ENCODE data around the gene FOXL2NB. TPM values are rescaled to one million over a fixed set of nuclear protein-coding genes. Genes with fewer than 3 reads are reported as not detected.

FOXL2NB gene
- total RNA-seq, 1 donor from 2014 or later = not detected

DNA sequence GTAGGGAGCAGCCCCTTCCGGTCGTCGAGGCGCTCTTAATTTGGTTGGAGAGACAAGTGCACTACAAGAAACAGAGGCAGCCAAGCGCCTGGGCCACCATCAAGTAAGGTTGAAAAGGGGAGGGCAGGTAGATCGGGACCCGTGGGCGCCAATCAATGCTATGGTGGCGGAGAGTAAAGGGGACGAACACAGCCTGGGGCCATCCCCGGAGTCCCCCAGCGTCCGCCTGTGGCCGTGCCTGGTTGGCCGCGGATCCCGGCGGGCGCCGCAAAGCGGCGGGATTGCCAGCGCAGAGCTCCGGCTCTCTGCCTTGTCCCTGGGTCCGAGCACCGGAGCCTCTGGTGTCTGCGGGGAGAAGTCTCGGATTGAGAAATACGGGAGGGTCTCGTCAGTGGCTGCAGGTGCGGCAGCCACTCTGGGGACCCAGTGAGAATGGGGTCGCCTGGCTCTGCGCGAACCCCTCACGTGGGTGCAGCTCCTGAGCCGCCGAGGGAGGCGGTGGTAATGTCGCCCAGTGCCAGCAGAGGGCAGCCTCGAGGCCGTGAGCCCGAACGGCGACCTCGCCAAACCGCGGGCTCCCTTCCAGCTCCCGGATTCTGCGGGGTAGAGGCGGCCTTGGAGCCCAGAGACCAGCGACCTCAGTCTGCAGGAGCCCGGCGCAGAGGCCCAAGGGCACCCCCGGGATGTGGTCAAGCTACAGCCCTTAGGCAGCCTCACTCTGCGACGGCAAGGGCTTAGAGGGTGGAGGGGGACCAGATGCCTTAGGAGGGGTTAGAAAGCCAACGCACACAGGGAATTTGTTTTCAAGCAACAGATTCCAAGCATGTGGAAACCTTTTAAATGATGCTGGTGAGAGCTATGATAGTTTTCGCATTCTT, 10.9 kb upstream of the FOXL2NB start:
- Mint-ChIP-seq H3K4me1 (ENCODE audit: low read depth) (peaks cover 12% of the 10 kb centered on the region), H3K27me3 (ENCODE audit: low read depth) (peaks cover 75% of the 10 kb centered on the region), H3K36me3 (ENCODE audit: low read depth) (no peaks in the 10 kb centered on the region), H3K9me3 (no peaks in the 10 kb centered on the region), H3K4me3 (ENCODE audit: low read depth) (peak overlapping the region; percentile 47), H3K27ac (no peak overlapping the region)
- peak; percentile 60 for DNase-seq (ENCODE audit: low spot score)
- intact Hi-C loops (cut with micrococcal nuclease) = loop anchor here (1.0 to 2.0 kb wide), 3 partner anchors 15 to 1165 kb away; no protein-coding TSS in a partner anchor

GRCh38 chr3:138936741-138937689, 10.0 kb upstream of the FOXL2NB start:
- no peak for DNase-seq (ENCODE audit: low spot score)
- H3K36me3 Mint-ChIP-seq (ENCODE audit: low read depth) = no peaks in the 10 kb centered on the region
- no peak overlapping the region for H3K4me3 Mint-ChIP-seq (ENCODE audit: low read depth)
- H3K27me3 Mint-ChIP-seq (ENCODE audit: low read depth) = peaks cover 81% of the 10 kb centered on the region
- H3K9me3 Mint-ChIP-seq = no peaks in the 10 kb centered on the region
- intact Hi-C loops (cut with micrococcal nuclease) = loop anchor here (1.0 to 2.0 kb wide), 4 partner anchors 9 to 1166 kb away; no protein-coding TSS in a partner anchor
- H3K27ac Mint-ChIP-seq = no peak overlapping the region
- H3K4me1 Mint-ChIP-seq (ENCODE audit: low read depth) = peaks cover 12% of the 10 kb centered on the region

DNA sequence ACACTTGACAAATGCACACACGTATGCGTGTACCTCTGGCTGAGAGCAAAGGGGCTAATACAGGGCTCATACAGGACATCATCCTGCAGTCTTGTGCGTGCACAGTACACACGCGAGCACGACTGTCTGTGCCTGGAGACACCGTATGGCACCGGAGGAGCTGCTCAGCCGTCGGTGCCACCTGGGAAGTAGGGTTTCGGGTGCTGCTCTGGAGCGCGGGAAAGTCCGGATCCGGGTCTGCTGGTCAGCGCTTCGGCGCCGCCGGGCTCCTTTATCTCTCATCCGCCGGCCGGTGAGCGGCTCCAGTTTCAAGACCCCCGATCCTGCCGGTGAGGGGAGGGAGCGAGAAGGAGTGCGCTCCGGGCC, 9.3 kb upstream of the FOXL2NB start:
- no peak overlapping the region for H3K27ac Mint-ChIP-seq
- H3K27me3 Mint-ChIP-seq (ENCODE audit: low read depth) = peaks cover 86% of the 10 kb centered on the region
- intact Hi-C loops (cut with micrococcal nuclease) = loop anchor here (1.0 to 2.0 kb wide), 3 partner anchors 9 to 1167 kb away; no protein-coding TSS in a partner anchor
- H3K9me3 Mint-ChIP-seq = no peaks in the 10 kb centered on the region
- H3K4me1 Mint-ChIP-seq (ENCODE audit: low read depth) = peaks cover 12% of the 10 kb centered on the region
- H3K36me3 Mint-ChIP-seq (ENCODE audit: low read depth) = no peaks in the 10 kb centered on the region
- DNase-seq (ENCODE audit: low spot score) = no peak
- H3K4me3 Mint-ChIP-seq (ENCODE audit: low read depth) = no peak overlapping the region

DNA sequence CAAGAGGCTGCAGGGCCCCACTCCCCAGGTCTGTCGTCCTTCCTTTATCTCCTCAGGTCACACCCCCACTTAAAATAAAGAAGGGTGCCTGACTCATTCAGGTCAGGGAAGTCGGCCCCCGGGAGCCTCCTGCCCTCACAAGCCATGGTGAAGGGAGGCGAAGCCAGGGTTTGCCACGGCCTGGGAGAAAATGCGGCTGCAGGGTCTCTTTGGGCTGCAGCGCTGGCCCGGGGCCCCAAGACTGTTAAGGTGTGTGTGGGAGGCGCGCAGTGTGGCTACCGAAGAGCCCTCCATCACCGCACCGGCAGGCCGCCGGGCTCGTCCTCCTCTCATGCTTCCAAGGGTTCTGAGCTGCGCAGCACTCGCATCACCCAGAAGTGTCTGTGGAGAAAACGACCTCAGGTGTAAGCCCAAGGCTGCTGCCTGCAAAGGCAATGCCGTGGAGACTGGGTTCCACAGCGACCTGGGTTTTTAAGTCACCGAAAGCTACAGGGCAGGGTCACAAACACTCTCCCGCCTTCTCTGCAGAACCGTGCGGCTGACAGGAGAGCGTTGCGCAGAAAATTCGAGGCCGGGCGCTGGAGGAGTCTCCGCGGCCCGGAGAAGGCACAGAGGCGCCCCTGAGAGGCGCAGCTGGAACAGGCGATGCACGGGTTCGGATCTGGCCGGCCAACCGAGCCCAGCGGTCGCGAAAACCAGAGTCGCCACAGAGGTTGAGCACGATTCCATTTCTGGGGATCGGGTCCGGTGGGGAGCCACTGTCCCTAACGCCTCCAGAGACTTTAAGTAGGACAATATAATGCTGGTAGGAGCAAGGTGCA, 8.8 kb upstream of the FOXL2NB start:
- Mint-ChIP-seq H3K9me3 (no peaks in the 10 kb centered on the region), H3K27me3 (ENCODE audit: low read depth) (peaks cover 87% of the 10 kb centered on the region), H3K4me3 (ENCODE audit: low read depth) (no peak overlapping the region), H3K4me1 (ENCODE audit: low read depth) (peaks cover 12% of the 10 kb centered on the region), H3K27ac (no peak overlapping the region), H3K36me3 (ENCODE audit: low read depth) (no peaks in the 10 kb centered on the region)
- DNase-seq (ENCODE audit: low spot score) = no peak
- intact Hi-C loops (cut with micrococcal nuclease) = no loop called here

DNA sequence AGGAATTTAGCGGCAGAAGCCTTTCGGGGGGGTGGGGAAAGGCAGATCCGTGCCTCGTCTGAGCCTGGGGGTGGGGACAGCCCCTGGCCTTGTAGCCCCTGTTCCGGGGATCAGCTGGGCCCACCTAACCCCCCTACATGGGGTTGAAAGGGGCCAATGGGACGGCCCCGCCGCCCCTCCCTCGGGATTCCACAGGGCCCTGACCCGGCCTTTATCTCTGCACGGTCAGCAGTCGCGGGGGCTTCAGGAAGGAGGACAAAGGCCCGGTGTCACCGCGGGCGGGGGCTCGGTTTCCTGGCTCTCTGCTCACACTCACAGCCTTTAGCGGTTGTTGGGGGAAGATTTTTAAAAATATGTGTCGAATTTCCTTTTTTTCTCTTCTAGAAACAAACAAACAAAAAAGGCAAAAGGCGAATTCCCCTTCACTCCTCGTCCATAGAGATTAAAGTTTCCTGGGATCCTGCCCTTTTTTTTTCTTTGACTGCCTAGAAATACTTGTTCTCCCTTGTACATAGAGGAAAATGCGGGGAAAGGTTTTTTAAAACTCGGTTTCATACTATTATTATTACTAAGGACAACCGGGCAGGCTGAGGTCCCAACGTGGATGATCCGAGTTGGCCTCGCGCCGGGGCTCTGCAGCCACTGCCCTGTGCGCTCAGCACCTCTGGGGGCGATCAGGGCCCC, 8.0 kb upstream of the FOXL2NB start:
- intact Hi-C loops (cut with micrococcal nuclease) = no loop called here
- peaks cover 18% of the 10 kb centered on the region for H3K4me1 Mint-ChIP-seq (ENCODE audit: low read depth)
- no peaks in the 10 kb centered on the region for H3K36me3 Mint-ChIP-seq (ENCODE audit: low read depth)
- peaks cover 87% of the 10 kb centered on the region for H3K27me3 Mint-ChIP-seq (ENCODE audit: low read depth)
- DNase-seq (ENCODE audit: low spot score) = no peak
- H3K9me3 Mint-ChIP-seq = no peaks in the 10 kb centered on the region
- H3K27ac Mint-ChIP-seq = no peak overlapping the region
- no peak overlapping the region for H3K4me3 Mint-ChIP-seq (ENCODE audit: low read depth)

GRCh38 chr3:138939561-138940241, 7.3 kb upstream of the FOXL2NB start:
- Mint-ChIP-seq H3K27ac (no peak overlapping the region), H3K36me3 (ENCODE audit: low read depth) (no peaks in the 10 kb centered on the region), H3K9me3 (no peaks in the 10 kb centered on the region), H3K4me3 (ENCODE audit: low read depth) (no peak overlapping the region), H3K4me1 (ENCODE audit: low read depth) (peaks cover 19% of the 10 kb centered on the region), H3K27me3 (ENCODE audit: low read depth) (peaks cover 87% of the 10 kb centered on the region)
- intact Hi-C loops (cut with micrococcal nuclease) = loop anchor here (5.0 kb wide), 1 partner anchor 507 kb away; the partner anchor contains the start of gene ESYT3
- no peak for DNase-seq (ENCODE audit: low spot score)

- Mint-ChIP-seq H3K4me1 (ENCODE audit: low read depth) (peaks cover 23% of the 10 kb centered on the region), H3K9me3 (no peaks in the 10 kb centered on the region), H3K27ac (no peak overlapping the region), H3K4me3 (ENCODE audit: low read depth) (no peak overlapping the region), H3K36me3 (ENCODE audit: low read depth) (peaks cover 3% of the 10 kb centered on the region), H3K27me3 (ENCODE audit: low read depth) (peaks cover 87% of the 10 kb centered on the region)
- intact Hi-C loops (cut with micrococcal nuclease) = loop anchor here (5.0 kb wide), 1 partner anchor 508 kb away; the partner anchor contains the start of gene ESYT3
- DNase-seq (ENCODE audit: low spot score) = no peak
These were observed 6.6 kb upstream of the FOXL2NB start for GRCh38 chr3:138940446-138940845.

DNA sequence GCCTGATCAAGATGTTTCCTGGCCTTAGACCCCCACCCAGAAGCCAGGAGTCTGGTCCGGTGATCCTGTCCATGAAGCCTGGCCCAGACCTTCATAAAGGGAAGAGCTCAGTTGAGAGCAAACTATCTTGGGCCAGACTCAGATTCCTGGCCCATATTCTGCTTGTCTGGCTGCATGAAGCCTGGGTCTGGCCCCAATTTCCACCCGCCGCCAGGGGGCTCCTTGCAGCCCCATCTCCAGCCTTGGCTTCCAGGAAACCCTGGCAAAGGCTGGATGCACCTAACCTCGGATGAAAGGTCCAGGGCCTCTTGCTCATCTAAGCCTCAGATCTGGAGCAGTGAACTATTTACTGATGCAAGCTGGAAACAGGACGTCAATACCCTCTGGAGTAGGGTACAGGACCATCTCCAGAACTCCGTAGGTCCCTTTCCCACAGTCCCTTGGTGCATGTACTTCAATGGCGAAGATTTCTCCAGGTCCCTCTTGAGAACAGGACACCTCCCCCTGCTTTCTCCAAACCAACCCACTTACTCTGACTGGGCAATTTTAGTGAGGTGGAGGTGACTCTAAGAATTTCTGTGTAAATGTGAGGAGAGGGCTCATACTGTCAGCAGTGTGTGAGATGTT, 5.6 kb upstream of the FOXL2NB start:
- Mint-ChIP-seq H3K27ac (no peak overlapping the region), H3K4me1 (ENCODE audit: low read depth) (peaks cover 20% of the 10 kb centered on the region), H3K9me3 (no peaks in the 10 kb centered on the region), H3K4me3 (ENCODE audit: low read depth) (no peak overlapping the region), H3K27me3 (ENCODE audit: low read depth) (peaks cover 81% of the 10 kb centered on the region), H3K36me3 (ENCODE audit: low read depth) (peaks cover 3% of the 10 kb centered on the region)
- intact Hi-C loops (cut with micrococcal nuclease) = loop anchor here (5.0 kb wide), 1 partner anchor 509 kb away; the partner anchor contains the start of gene ESYT3
- no peak for DNase-seq (ENCODE audit: low spot score)

- intact Hi-C loops (cut with micrococcal nuclease) = loop anchor here (5.0 kb wide), 1 partner anchor 510 kb away; the partner anchor contains the start of gene ESYT3
- Mint-ChIP-seq H3K4me1 (ENCODE audit: low read depth) (peaks cover 17% of the 10 kb centered on the region), H3K27ac (no peak overlapping the region), H3K9me3 (no peaks in the 10 kb centered on the region), H3K27me3 (ENCODE audit: low read depth) (peaks cover 77% of the 10 kb centered on the region), H3K36me3 (ENCODE audit: low read depth) (peaks cover 3% of the 10 kb centered on the region), H3K4me3 (ENCODE audit: low read depth) (no peak overlapping the region)
- DNase-seq (ENCODE audit: low spot score) = no peak
These were observed 4.7 kb upstream of the FOXL2NB start for GRCh38 chr3:138942271-138942670.

DNA sequence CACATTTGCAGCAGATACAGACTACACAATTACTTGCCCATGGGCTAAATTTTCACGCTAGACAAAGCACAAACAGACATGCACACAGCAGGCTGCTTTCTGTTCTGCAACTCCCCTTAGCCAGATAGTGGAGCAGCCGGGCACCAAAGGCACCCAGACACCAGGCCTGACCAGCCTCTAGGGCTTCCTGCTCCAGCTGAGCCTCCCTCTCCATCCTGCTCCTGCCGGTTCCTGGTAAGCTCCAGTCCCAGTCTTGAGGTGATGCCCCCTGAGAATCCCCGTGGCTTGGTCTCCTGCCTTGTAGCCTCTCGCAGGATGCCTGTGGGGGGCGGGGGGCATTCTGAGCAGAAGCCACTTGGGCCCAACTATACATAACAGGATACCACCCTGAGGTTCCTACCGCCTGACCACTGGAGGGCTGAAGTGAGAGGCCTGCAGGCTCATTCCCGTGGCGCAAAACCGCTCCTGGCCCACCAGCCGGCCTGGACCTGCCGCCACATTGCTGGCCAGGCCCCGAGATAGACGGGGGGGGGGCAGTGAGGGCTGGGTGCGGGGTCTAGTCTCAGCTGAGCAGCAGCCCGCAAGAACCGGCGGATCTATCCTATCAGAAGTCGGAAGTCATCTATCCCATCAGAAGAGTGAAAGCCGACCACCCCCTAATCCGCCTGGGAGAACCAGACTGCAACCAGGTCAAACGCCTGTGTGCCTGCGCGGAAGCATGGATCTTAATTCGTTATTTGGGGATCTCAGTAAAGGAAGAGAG, 4.0 kb upstream of the FOXL2NB start:
- intact Hi-C loops (cut with micrococcal nuclease) = loop anchor here (5.0 kb wide), 1 partner anchor 511 kb away; the partner anchor contains the start of gene ESYT3
- Mint-ChIP-seq H3K4me3 (ENCODE audit: low read depth) (no peak overlapping the region), H3K27ac (no peak overlapping the region), H3K4me1 (ENCODE audit: low read depth) (peaks cover 15% of the 10 kb centered on the region), H3K36me3 (ENCODE audit: low read depth) (peaks cover 3% of the 10 kb centered on the region), H3K27me3 (ENCODE audit: low read depth) (peaks cover 78% of the 10 kb centered on the region), H3K9me3 (no peaks in the 10 kb centered on the region)
- no peak for DNase-seq (ENCODE audit: low spot score)
